GM19463 (cell line): ENCODE results near the gene SPEG.
"Not testable (repeated sequence)": the region's sequence is repeated elsewhere in the genome, so short reads cannot be mapped to it uniquely, and the experiment has no call there.

ENCODE experiments used
- ATAC-seq: cut with Tn5 transposase; IDR thresholded peaks from one replicate; pipeline ENCODE4 v1.9.1; 2021; ENCODE audit warnings: mild to moderate bottlenecking, moderate library complexity; ENCODE audit not compliant: unreplicated experiment

SPEG gene

GRCh38 chr2:219434718-219435525, at the start of gene SPEG:
SPEG (plus strand) TSS chr2:219434843; CDS start chr2:219434978, 135 bp downstream.
- ATAC-seq = no peak

- ATAC-seq = no peak
Measured at GRCh38 chr2:219384859-219385258, 49.8 kb upstream of the SPEG start.

GRCh38 chr2:219385958-219386520, 48.6 kb upstream of the SPEG start:
- no peak for ATAC-seq

GRCh38 chr2:219386532-219387280, 47.9 kb upstream of the SPEG start:
- no peak for ATAC-seq

GRCh38 chr2:219387306-219388120, 47.1 kb upstream of the SPEG start, which contains the start of gene DNPEP:
DNPEP (minus strand) TSS chr2:219387912; CDS start chr2:219387794, 118 bp downstream.
- ATAC-seq = peak; percentile 50

GRCh38 chr2:219388121-219388906, 46.3 kb upstream of the SPEG start:
- ATAC-seq = peak; percentile 79

GRCh38 chr2:219388907-219389156, 45.8 kb upstream of the SPEG start:
- no peak for ATAC-seq

- no peak for ATAC-seq
Measured at GRCh38 chr2:219392754-219393153, 41.9 kb upstream of the SPEG start.

- ATAC-seq = not testable (repeated sequence)
Measured at GRCh38 chr2:219395056-219395455, 39.6 kb upstream of the SPEG start.

- ATAC-seq = no peak
Measured at GRCh38 chr2:219395609-219396008, 39.0 kb upstream of the SPEG start.

GRCh38 chr2:219396863-219397457, 37.7 kb upstream of the SPEG start:
- no peak for ATAC-seq

- ATAC-seq = no peak
Measured at GRCh38 chr2:219398721-219399363, 35.8 kb upstream of the SPEG start.

GRCh38 chr2:219399716-219400478, 34.7 kb upstream of the SPEG start:
- no peak for ATAC-seq

GRCh38 chr2:219400562-219400961, 34.1 kb upstream of the SPEG start:
- ATAC-seq = no peak

GRCh38 chr2:219401606-219402005, 33.0 kb upstream of the SPEG start:
- ATAC-seq = no peak

GRCh38 chr2:219402665-219403515, 31.8 kb upstream of the SPEG start:
- peak; percentile 86 for ATAC-seq

GRCh38 chr2:219403861-219404260, 30.8 kb upstream of the SPEG start:
- no peak for ATAC-seq
